ENCODE data around the gene SLC25A2.

DNA sequence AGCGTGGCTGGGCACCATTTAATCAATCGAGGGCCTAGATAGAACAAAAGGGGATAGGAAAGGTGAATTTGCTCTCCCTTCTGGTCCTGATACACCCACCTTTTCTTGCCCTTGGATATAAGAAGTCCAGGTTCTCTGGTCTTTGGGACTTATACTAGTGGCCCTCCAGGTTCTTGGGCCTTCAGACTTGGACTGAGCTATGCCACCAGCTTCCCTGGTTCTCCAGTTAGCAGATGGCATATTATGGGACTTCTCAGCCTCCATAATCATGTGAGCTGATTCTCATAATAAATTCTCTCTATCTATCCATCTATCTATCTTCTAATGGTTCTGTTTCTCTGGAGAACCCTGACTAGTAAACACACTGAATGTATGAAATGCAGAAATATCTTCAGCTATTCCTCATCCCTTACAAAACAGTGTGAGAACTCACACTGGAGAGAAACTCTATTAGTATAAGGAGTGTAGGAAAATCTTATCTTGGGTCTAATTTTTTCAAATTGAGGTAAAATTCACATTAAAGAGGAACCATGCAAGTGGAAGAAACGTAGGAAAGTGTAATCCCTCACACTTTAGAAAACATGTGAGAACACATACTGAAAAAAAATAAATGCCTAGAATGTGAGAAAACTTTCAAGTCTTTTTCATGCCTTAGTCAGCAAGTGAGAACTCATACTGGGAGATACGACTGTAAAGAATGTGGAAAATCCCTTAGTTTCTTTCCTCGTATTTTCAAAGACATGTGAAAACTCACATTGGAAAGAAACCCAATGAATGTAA lies 43.2 kb downstream of the SLC25A2 start:
- no peak for TF ChIP-seq POLR2A (IDR thresholded peaks at IDR 0.05)
- TF ChIP-seq, protein P1, sequence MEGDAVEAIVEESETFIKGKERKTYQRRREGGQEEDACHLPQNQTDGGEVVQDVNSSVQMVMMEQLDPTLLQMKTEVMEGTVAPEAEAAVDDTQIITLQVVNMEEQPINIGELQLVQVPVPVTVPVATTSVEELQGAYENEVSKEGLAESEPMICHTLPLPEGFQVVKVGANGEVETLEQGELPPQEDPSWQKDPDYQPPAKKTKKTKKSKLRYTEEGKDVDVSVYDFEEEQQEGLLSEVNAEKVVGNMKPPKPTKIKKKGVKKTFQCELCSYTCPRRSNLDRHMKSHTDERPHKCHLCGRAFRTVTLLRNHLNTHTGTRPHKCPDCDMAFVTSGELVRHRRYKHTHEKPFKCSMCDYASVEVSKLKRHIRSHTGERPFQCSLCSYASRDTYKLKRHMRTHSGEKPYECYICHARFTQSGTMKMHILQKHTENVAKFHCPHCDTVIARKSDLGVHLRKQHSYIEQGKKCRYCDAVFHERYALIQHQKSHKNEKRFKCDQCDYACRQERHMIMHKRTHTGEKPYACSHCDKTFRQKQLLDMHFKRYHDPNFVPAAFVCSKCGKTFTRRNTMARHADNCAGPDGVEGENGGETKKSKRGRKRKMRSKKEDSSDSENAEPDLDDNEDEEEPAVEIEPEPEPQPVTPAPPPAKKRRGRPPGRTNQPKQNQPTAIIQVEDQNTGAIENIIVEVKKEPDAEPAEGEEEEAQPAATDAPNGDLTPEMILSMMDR (IDR thresholded peaks at IDR 0.05) = no peak
